Measurements from ENCODE around the gene NRSN2.

NRSN2 gene

GRCh38 chr20:397432-398237 is 50.7 kb downstream of the NRSN2 start:
- no peak overlapping the region for H3K4me3 ChIP-seq (ENCODE audit: low read depth, low read length)
- H3K4me1 ChIP-seq (ENCODE audit: control insufficient read depth in 1 of 2, insufficient read depth in 2 of 2, low read length in 2 of 2) = no peaks in the 10 kb centered on the region
- H2BK5ac ChIP-seq (ENCODE audit: low read depth, low read length, poor library complexity) = no peak overlapping the region
- H3K4ac ChIP-seq (ENCODE audit: low read depth, low read length) = no peak overlapping the region
- no peak overlapping the region for H4K91ac ChIP-seq (ENCODE audit: low read depth, low read length)
- no peaks in the 10 kb centered on the region for H3K27me3 ChIP-seq (ENCODE audit: insufficient read depth, low read length)
- no peak overlapping the region for H3K14ac ChIP-seq (ENCODE audit: low read length)
- no peak overlapping the region for H4K12ac ChIP-seq (ENCODE audit: low read depth, low read length)
- no peaks in the 10 kb centered on the region for H3K79me1 ChIP-seq (ENCODE audit: low read length)
- H2AK5ac ChIP-seq (ENCODE audit: low read length) = no peak overlapping the region
- no peaks in the 10 kb centered on the region for H3K9me3 ChIP-seq (ENCODE audit: insufficient read depth, low read depth, low read length)
- peaks cover 17 to 22% of the 10 kb centered on the region in 2 experiments for H3K36me3 ChIP-seq (ENCODE audit: control insufficient read depth in 1 of 2, insufficient read depth in 2 of 2, low read length in 2 of 2)
- H3K23ac ChIP-seq (ENCODE audit: low read length) = no peak overlapping the region
- no CpG with 5 or more reads among the region's 6 CpGs for WGBS (ENCODE audit: extremely low coverage, insufficient coverage, insufficient read length)
- H2BK120ac ChIP-seq (ENCODE audit: insufficient read depth, low read length, poor library complexity) = no peak overlapping the region
- H4K8ac ChIP-seq (ENCODE audit: low read depth, low read length) = no peak overlapping the region
- no peak overlapping the region for H2AFZ ChIP-seq (ENCODE audit: insufficient read depth, low read length, poor library complexity)
- H3K9ac ChIP-seq (ENCODE audit: low read length) = no peak overlapping the region
- no peaks in the 10 kb centered on the region for H3K79me2 ChIP-seq (ENCODE audit: control insufficient read depth, insufficient read depth, low read length, poor library complexity)
- no peak overlapping the region for H3K27ac ChIP-seq (ENCODE audit: low read depth, low read length)
- DNase-seq = no peak
- no peak overlapping the region for H3K4me2 ChIP-seq (ENCODE audit: low read length)
- no peak overlapping the region for H3K18ac ChIP-seq (ENCODE audit: low read length)
- H2BK12ac ChIP-seq (ENCODE audit: low read length) = no peak overlapping the region

GRCh38 chr20:399182-399707 is 52.3 kb downstream of the NRSN2 start:
- Histone ChIP-seq H3K36me3 (ENCODE audit: control insufficient read depth in 1 of 2, insufficient read depth in 2 of 2, low read length in 2 of 2) (peaks cover 17 to 18% of the 10 kb centered on the region in 2 experiments), H4K12ac (ENCODE audit: low read depth, low read length) (no peak overlapping the region), H3K9me3 (ENCODE audit: insufficient read depth, low read depth, low read length) (no peaks in the 10 kb centered on the region), H2AK5ac (ENCODE audit: low read length) (no peak overlapping the region), H3K79me2 (ENCODE audit: control insufficient read depth, insufficient read depth, low read length, poor library complexity) (no peaks in the 10 kb centered on the region), H3K4ac (ENCODE audit: low read depth, low read length) (no peak overlapping the region), H3K79me1 (ENCODE audit: low read length) (no peaks in the 10 kb centered on the region), H3K14ac (ENCODE audit: low read length) (no peak overlapping the region), H3K9ac (ENCODE audit: low read length) (no peak overlapping the region), H4K91ac (ENCODE audit: low read depth, low read length) (no peak overlapping the region), H3K4me2 (ENCODE audit: low read length) (no peak overlapping the region), H3K23ac (ENCODE audit: low read length) (no peak overlapping the region), H4K8ac (ENCODE audit: low read depth, low read length) (no peak overlapping the region), H2AFZ (ENCODE audit: insufficient read depth, low read length, poor library complexity) (no peak overlapping the region), H3K4me3 (ENCODE audit: low read depth, low read length) (no peak overlapping the region), H2BK12ac (ENCODE audit: low read length) (no peak overlapping the region), H3K4me1 (ENCODE audit: control insufficient read depth in 1 of 2, insufficient read depth in 2 of 2, low read length in 2 of 2) (no peaks in the 10 kb centered on the region), H3K27me3 (ENCODE audit: insufficient read depth, low read length) (no peaks in the 10 kb centered on the region), H3K27ac (ENCODE audit: low read depth, low read length) (no peak overlapping the region), H2BK120ac (ENCODE audit: insufficient read depth, low read length, poor library complexity) (no peak overlapping the region), H2BK5ac (ENCODE audit: low read depth, low read length, poor library complexity) (no peak overlapping the region), H3K18ac (ENCODE audit: low read length) (no peak overlapping the region)
- no CpG with 5 or more reads among the region's 9 CpGs for WGBS (ENCODE audit: extremely low coverage, insufficient coverage, insufficient read length)
- DNase-seq = no peak

GRCh38 chr20:400128-400453 is 53.2 kb downstream of the NRSN2 start:
- no peak overlapping the region for H4K8ac ChIP-seq (ENCODE audit: low read depth, low read length)
- no peak overlapping the region for H2BK12ac ChIP-seq (ENCODE audit: low read length)
- WGBS (ENCODE audit: extremely low coverage, insufficient coverage, insufficient read length) = no CpG with 5 or more reads among the region's 2 CpGs

GRCh38 chr20:400454-401275 is 53.8 kb downstream of the NRSN2 start:
- H3K4ac ChIP-seq (ENCODE audit: low read depth, low read length) = no peak overlapping the region
- H3K4me1 ChIP-seq (ENCODE audit: control insufficient read depth in 1 of 2, insufficient read depth in 2 of 2, low read length in 2 of 2) = no peaks in the 10 kb centered on the region
- no peaks in the 10 kb centered on the region for H3K27me3 ChIP-seq (ENCODE audit: insufficient read depth, low read length)
- H3K23ac ChIP-seq (ENCODE audit: low read length) = no peak overlapping the region
- no peak overlapping the region for H3K4me3 ChIP-seq (ENCODE audit: low read depth, low read length)
- no peaks in the 10 kb centered on the region for H3K79me1 ChIP-seq (ENCODE audit: low read length)
- H4K12ac ChIP-seq (ENCODE audit: low read depth, low read length) = no peak overlapping the region
- peaks cover 11 to 13% of the 10 kb centered on the region in 2 experiments for H3K36me3 ChIP-seq (ENCODE audit: control insufficient read depth in 1 of 2, insufficient read depth in 2 of 2, low read length in 2 of 2)
- H3K79me2 ChIP-seq (ENCODE audit: control insufficient read depth, insufficient read depth, low read length, poor library complexity) = no peaks in the 10 kb centered on the region
- no peak overlapping the region for H3K14ac ChIP-seq (ENCODE audit: low read length)
- no peak overlapping the region for H3K9ac ChIP-seq (ENCODE audit: low read length)
- no peak overlapping the region for H4K91ac ChIP-seq (ENCODE audit: low read depth, low read length)
- H2BK5ac ChIP-seq (ENCODE audit: low read depth, low read length, poor library complexity) = no peak overlapping the region
- no peaks in the 10 kb centered on the region for H3K9me3 ChIP-seq (ENCODE audit: insufficient read depth, low read depth, low read length)
- H3K18ac ChIP-seq (ENCODE audit: low read length) = no peak overlapping the region
- DNase-seq = no peak
- no CpG with 5 or more reads among the region's 5 CpGs for WGBS (ENCODE audit: extremely low coverage, insufficient coverage, insufficient read length)
- H2BK12ac ChIP-seq (ENCODE audit: low read length) = no peak overlapping the region
- H2BK120ac ChIP-seq (ENCODE audit: insufficient read depth, low read length, poor library complexity) = no peak overlapping the region
- H2AK5ac ChIP-seq (ENCODE audit: low read length) = no peak overlapping the region
- no peak overlapping the region for H3K27ac ChIP-seq (ENCODE audit: low read depth, low read length)
- H3K4me2 ChIP-seq (ENCODE audit: low read length) = no peak overlapping the region
- no peak overlapping the region for H4K8ac ChIP-seq (ENCODE audit: low read depth, low read length)
- no peak overlapping the region for H2AFZ ChIP-seq (ENCODE audit: insufficient read depth, low read length, poor library complexity)

More at GRCh38 chr20:400128-400453, 53.2 kb downstream of the NRSN2 start:
- Histone ChIP-seq H3K18ac (ENCODE audit: low read length) (no peak overlapping the region), H3K27me3 (ENCODE audit: insufficient read depth, low read length) (no peaks in the 10 kb centered on the region), H3K9me3 (ENCODE audit: insufficient read depth, low read depth, low read length) (no peaks in the 10 kb centered on the region), H2BK5ac (ENCODE audit: low read depth, low read length, poor library complexity) (no peak overlapping the region), H4K91ac (ENCODE audit: low read depth, low read length) (no peak overlapping the region), H4K12ac (ENCODE audit: low read depth, low read length) (no peak overlapping the region), H3K9ac (ENCODE audit: low read length) (no peak overlapping the region), H3K14ac (ENCODE audit: low read length) (no peak overlapping the region), H3K23ac (ENCODE audit: low read length) (no peak overlapping the region), H3K36me3 (ENCODE audit: control insufficient read depth in 1 of 2, insufficient read depth in 2 of 2, low read length in 2 of 2) (peaks cover 16% of the 10 kb centered on the region in 2 experiments), H3K79me1 (ENCODE audit: low read length) (no peaks in the 10 kb centered on the region), H3K79me2 (ENCODE audit: control insufficient read depth, insufficient read depth, low read length, poor library complexity) (no peaks in the 10 kb centered on the region), H3K4ac (ENCODE audit: low read depth, low read length) (no peak overlapping the region), H3K4me2 (ENCODE audit: low read length) (no peak overlapping the region), H3K27ac (ENCODE audit: low read depth, low read length) (no peak overlapping the region), H2BK120ac (ENCODE audit: insufficient read depth, low read length, poor library complexity) (no peak overlapping the region), H3K4me1 (ENCODE audit: control insufficient read depth in 1 of 2, insufficient read depth in 2 of 2, low read length in 2 of 2) (no peaks in the 10 kb centered on the region), H2AK5ac (ENCODE audit: low read length) (no peak overlapping the region), H2AFZ (ENCODE audit: insufficient read depth, low read length, poor library complexity) (no peak overlapping the region), H3K4me3 (ENCODE audit: low read depth, low read length) (no peak overlapping the region)
- no peak for DNase-seq

Measured in trophoblast cell (in vitro differentiated cells and primary cell).